PFSK-1 (cell line): ENCODE measurements around the gene PLA2G4D.

Experiments used
- FOXP2 ChIP-seq: optimal IDR thresholded peaks from 2 replicates; pipeline ENCODE3; 2011; ENCODE audit warnings: borderline replicate concordance, control low read depth, inconsistent platforms; ENCODE audit not compliant: insufficient read depth; ENCODE audit errors: extremely low read length, extremely low read depth
- POLR2AphosphoS5 ChIP-seq: IDR thresholded peaks from 2 replicates; pipeline ENCODE4 v1.6.1; 2012; ENCODE audit warnings: low read depth, mild to moderate bottlenecking, control low read depth, low read length, moderate library complexity
- SIN3A ChIP-seq: IDR thresholded peaks from 2 replicates; pipeline ENCODE4 v1.6.1; 2012; ENCODE audit warnings: mild to moderate bottlenecking, low read length, moderate library complexity, borderline replicate concordance; ENCODE audit not compliant: insufficient read depth
- TAF1 ChIP-seq: IDR thresholded peaks from 2 replicates; pipeline ENCODE4 v1.6.1; 2012; ENCODE audit warnings: low read length, control low read depth, borderline replicate concordance; ENCODE audit not compliant: insufficient read depth
- TF ChIP-seq, protein P1 (sequence below), 2 experiments: IDR thresholded peaks; 2 replicates each; pipeline versions ENCODE4 v1.6.1 to v1.8.0; 2011 to 2012; ENCODE audit warnings: low read depth in 2 of 2, low read length in 2 of 2, control low read depth in 1 of 2, inconsistent platforms in 1 of 2, mild to moderate bottlenecking in 1 of 2, moderate library complexity in 1 of 2; ENCODE audit not compliant: insufficient read depth in 1 of 2

The PLA2G4D gene

DNA sequence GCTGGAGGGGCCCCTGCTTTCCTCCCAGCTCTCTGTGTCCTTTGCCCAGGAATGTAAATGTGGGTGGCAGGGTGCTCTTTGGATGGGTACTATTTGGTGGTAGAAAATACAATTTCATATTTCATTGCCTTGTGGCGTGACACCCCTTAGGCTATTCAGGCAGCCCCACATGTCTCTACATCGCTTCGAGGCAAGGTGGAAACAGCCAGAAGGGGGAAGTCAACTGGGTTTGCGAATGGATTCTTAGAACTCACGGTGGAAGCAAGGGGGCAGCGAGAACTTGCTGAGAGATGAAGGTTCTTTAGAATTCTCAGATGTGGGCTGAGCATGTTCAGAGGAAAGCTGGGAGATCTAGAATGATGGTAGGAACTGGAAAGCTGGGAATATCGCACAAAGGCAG is 25.3 kb downstream of the PLA2G4D start:
- TF ChIP-seq FOXP2: no peak
- TF ChIP-seq POLR2AphosphoS5: no peak

DNA sequence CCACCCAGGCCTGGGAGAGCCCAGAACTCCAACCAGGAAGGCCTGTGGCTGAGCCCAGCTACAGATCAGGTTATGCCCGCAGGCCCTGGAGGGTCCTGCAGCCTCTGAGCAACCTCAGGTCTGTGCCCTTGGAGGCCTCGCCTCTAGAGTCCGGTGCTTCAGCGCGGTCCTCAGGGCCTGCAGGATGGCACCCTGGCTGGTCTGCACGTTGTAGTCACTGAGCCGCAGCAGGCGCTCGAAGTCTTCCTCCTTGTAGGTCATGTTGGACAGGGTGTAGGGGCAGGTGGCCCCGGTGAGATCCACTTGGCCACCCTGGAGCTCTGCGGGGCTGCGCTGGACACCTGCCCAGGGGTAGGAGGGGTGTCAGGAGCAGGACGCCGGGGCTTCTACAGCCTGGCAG is 25.8 kb downstream of the PLA2G4D start:
- TF ChIP-seq SIN3A (no peak), FOXP2 (no peak), TAF1 (no peak), POLR2AphosphoS5 (no peak)
- TF ChIP-seq, protein P1, sequence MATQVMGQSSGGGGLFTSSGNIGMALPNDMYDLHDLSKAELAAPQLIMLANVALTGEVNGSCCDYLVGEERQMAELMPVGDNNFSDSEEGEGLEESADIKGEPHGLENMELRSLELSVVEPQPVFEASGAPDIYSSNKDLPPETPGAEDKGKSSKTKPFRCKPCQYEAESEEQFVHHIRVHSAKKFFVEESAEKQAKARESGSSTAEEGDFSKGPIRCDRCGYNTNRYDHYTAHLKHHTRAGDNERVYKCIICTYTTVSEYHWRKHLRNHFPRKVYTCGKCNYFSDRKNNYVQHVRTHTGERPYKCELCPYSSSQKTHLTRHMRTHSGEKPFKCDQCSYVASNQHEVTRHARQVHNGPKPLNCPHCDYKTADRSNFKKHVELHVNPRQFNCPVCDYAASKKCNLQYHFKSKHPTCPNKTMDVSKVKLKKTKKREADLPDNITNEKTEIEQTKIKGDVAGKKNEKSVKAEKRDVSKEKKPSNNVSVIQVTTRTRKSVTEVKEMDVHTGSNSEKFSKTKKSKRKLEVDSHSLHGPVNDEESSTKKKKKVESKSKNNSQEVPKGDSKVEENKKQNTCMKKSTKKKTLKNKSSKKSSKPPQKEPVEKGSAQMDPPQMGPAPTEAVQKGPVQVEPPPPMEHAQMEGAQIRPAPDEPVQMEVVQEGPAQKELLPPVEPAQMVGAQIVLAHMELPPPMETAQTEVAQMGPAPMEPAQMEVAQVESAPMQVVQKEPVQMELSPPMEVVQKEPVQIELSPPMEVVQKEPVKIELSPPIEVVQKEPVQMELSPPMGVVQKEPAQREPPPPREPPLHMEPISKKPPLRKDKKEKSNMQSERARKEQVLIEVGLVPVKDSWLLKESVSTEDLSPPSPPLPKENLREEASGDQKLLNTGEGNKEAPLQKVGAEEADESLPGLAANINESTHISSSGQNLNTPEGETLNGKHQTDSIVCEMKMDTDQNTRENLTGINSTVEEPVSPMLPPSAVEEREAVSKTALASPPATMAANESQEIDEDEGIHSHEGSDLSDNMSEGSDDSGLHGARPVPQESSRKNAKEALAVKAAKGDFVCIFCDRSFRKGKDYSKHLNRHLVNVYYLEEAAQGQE (IDR thresholded peaks at IDR 0.05; ENCODE audit: insufficient read depth in 1 of 2, low read depth in 2 of 2, low read length in 2 of 2): no peak

DNA sequence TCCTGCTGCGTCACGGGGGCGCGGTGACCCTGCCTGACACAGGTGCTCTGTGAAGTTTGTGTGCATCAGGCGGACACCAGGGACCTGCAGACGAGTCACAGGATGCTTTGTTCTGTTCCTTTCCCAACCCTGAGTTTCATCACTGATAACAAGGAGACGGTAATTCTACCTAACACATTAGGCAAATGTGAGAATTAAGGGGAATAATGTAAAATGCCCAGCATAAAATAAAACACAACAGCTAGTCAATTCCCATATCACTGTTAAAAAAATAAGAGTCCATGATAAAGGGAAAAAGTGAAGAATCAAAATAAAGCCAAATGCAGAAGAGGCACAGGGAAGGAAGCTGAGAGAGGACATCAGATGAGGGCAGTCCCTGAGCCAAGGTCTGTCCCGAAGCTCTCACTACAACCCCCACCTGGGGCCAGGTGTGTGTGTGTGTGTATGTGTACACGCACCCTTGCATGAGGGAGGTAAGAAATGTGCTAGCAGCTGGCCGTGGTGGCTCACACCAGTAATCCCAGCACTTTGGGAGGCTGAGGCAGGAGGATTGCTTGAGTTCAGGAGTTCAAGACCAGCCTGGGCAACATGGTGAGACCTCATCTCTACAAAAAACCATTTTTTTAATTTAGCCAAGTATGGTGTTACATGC is 27.5 kb downstream of the PLA2G4D start:
- TF ChIP-seq SIN3A: no peak
- no peak for TF ChIP-seq POLR2AphosphoS5
- no peak for TF ChIP-seq TAF1
- TF ChIP-seq FOXP2: no peak
- TF ChIP-seq, protein P1 (IDR thresholded peaks at IDR 0.05; ENCODE audit: insufficient read depth in 1 of 2, low read depth in 2 of 2, low read length in 2 of 2): no peak

DNA sequence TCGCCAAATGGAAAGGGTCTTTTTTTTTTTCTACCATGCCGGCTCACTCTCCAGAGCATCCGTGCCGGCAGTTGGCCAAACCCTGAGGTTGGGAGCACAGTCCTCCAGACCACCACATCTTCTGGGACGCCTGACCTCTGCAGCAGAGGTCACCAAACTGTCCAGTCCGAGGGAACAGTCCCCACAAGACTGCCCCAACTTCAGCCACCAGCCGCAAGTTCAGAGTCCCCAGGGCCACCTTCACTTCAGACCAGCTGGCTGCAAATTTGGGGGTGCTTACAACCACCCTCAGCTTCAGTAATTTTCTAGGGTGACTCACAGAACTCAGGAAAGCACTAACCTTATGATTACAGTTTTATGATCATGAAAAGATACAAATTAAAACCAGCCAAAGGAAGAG is 28.9 kb downstream of the PLA2G4D start:
- no peak for TF ChIP-seq POLR2AphosphoS5
- peak; percentile 0 for TF ChIP-seq FOXP2

DNA sequence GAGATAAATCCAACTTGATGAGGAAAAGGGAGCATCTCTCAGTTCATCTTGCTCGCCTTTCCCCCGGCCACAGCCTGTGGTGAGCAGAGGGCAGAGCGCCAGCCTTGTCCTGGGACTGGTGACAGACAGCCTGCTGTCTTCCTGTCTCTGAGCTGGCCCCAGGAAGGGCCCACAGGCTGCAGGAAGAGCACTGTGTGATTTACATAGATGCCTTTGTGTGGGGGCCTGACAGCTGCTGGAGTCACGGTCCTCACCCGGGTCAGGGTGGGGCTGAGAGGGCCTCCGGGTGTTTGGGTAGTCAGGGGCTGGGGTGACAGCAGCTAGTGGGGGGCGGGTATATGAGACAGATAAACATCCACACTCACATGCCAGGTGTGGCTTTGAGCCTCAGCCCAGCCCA is 29.3 kb downstream of the PLA2G4D start:
- TF ChIP-seq, protein P1 (IDR thresholded peaks at IDR 0.05; ENCODE audit: insufficient read depth in 1 of 2, low read depth in 2 of 2, low read length in 2 of 2): no peak
- no peak for TF ChIP-seq SIN3A
- peak; percentile 42 for TF ChIP-seq FOXP2
- TF ChIP-seq POLR2AphosphoS5: no peak
- TF ChIP-seq TAF1: no peak

DNA sequence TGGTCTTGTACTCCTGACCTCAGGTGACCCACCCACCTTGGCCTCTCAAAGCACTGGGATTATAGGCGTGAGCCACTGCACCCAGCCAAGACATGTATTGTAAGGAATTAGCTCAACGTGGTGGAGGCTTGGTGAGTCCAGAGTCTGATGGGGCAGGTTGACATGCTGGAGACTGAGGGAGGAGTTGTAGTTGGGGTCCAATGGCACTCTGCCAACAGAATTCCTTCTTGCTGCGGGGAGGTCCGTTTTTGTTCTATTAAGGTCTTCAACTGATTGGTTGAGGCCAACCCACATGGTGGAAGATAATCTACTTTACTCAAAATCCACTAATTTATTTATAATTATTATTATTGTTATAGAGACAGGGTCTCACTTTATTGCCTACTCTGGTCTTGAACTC is 30.1 kb downstream of the PLA2G4D start:
- TF ChIP-seq TAF1 (no peak), SIN3A (no peak), FOXP2 (no peak), POLR2AphosphoS5 (no peak)
- TF ChIP-seq, protein P1 (IDR thresholded peaks at IDR 0.05; ENCODE audit: insufficient read depth in 1 of 2, low read depth in 2 of 2, low read length in 2 of 2): no peak
